H1 (cell line): ENCODE measurements around the gene KRTAP10-12. TPM values are rescaled to one million over a fixed set of nuclear protein-coding genes. Genes with fewer than 3 reads are reported as not detected.

Source experiments
- CTCF ChIA-PET: fragments of 300-600 bp; sonication (Branson Sonifier 250); formaldehyde crosslinking; loops from one replicate; lab custom pipeline; 2021; ENCODE audit not compliant: partially characterized antibody; lab: Charles Lee
- POLR2A ChIA-PET: fragments of 300-600 bp; sonication (Branson Sonifier 250); formaldehyde crosslinking; loops from one replicate; lab custom pipeline; 2021; ENCODE audit warnings: inconsistent platforms; ENCODE audit not compliant: partially characterized antibody; lab: Charles Lee
- DNase-seq, 2 experiments: peaks; one replicate each; pipeline versions ENCODE4 v3.0.0 to v3.0.0-alpha.2; 2010 to 2022; ENCODE audit warnings: low spot score in 2 of 2, low read depth in 1 of 2, mixed read lengths in 1 of 2
- FAIRE-seq: peaks from 2 replicates; lab custom pipeline; 2011; peaks lifted over from hg19 to GRCh38; lab: Jason Lieb, UNC
- H2AFZ ChIP-seq: 2 replicates; pipeline ENCODE4 v1.8.1; 2012; ENCODE audit warnings: low read length, inconsistent platforms
- H2AK5ac ChIP-seq: 2 replicates; pipeline ENCODE4 v1.6.1; 2013; ENCODE audit warnings: low read depth, low read length
- H2BK120ac ChIP-seq: replicated peaks from 2 replicates; pipeline ENCODE3; 2013; ENCODE audit warnings: low read depth, low read length, inconsistent platforms
- H2BK12ac ChIP-seq: 2 replicates; pipeline ENCODE4 v1.6.1; 2013; ENCODE audit warnings: low read depth, low read length
- H2BK15ac ChIP-seq: 2 replicates; pipeline ENCODE4 v1.6.1; 2013; ENCODE audit warnings: low read length
- H2BK20ac ChIP-seq: 2 replicates; pipeline ENCODE4 v1.6.1; 2013; ENCODE audit warnings: low read length
- H2BK5ac ChIP-seq: 2 replicates; pipeline ENCODE4 v1.6.1; 2013; ENCODE audit warnings: low read depth, low read length
- H3K14ac ChIP-seq: 2 replicates; pipeline ENCODE4 v1.6.1; 2013; ENCODE audit warnings: inconsistent platforms; ENCODE audit not compliant: insufficient read length
- H3K18ac ChIP-seq: 2 replicates; pipeline ENCODE4 v1.6.1; 2013; ENCODE audit warnings: low read length; ENCODE audit errors: extremely low read depth
- H3K23ac ChIP-seq: 2 replicates; pipeline ENCODE4 v1.6.1; 2013; ENCODE audit warnings: inconsistent platforms; ENCODE audit not compliant: insufficient read length
- H3K23me2 ChIP-seq: 2 replicates; pipeline ENCODE4 v1.6.1; 2013; ENCODE audit warnings: low read depth, low read length
- H3K27ac ChIP-seq: 2 replicates; pipeline ENCODE4 v1.6.1; 2011; ENCODE audit warnings: low read depth, low read length, inconsistent platforms
- H3K27me3 ChIP-seq, 4 experiments: replicated peaks in 1 of 4; 1 replicate in 1 of 4; 2 replicates in 3 of 4; pipeline versions ENCODE4 v1.6.1 to v1.8.1; 2011 to 2013; ENCODE audit warnings: low read length in 3 of 4, mild to moderate bottlenecking in 3 of 4, inconsistent platforms in 2 of 4, mixed read lengths in 2 of 4, moderate library complexity in 1 of 4; ENCODE audit not compliant: control insufficient read depth in 3 of 4, insufficient read depth in 3 of 4; ENCODE audit errors: extremely low read depth in 1 of 4
- H3K36me3 ChIP-seq, 4 experiments: 2 replicates each; pipeline versions ENCODE4 v1.6.1 to v1.8.1; 2011 to 2013; ENCODE audit warnings: mild to moderate bottlenecking in 4 of 4, low read length in 3 of 4, moderate library complexity in 2 of 4, control low read depth in 1 of 4, inconsistent platforms in 1 of 4; ENCODE audit not compliant: insufficient read depth in 4 of 4, control insufficient read depth in 2 of 4
- H3K4ac ChIP-seq: replicated peaks from 2 replicates; pipeline ENCODE3; 2013; ENCODE audit warnings: low read length, low read depth, mixed read lengths, inconsistent platforms; ENCODE audit not compliant: insufficient read length
- H3K4me1 ChIP-seq, 4 experiments: replicated peaks in 1 of 4; 1 replicate in 1 of 4; 2 replicates in 3 of 4; pipeline versions ENCODE4 v1.6.1 to v1.8.1; 2011 to 2013; ENCODE audit warnings: low read length in 3 of 4, inconsistent platforms in 2 of 4, mixed read lengths in 1 of 4; ENCODE audit not compliant: insufficient read depth in 4 of 4, control insufficient read depth in 3 of 4
- H3K4me2 ChIP-seq, 2 experiments: 2 replicates each; pipeline versions ENCODE4 v1.6.1 to v1.8.1; 2011 to 2013; ENCODE audit warnings: low read depth in 2 of 2, low read length in 2 of 2, control low read depth in 1 of 2, inconsistent platforms in 1 of 2, mild to moderate bottlenecking in 1 of 2; ENCODE audit not compliant: insufficient read depth in 1 of 2
- H3K4me3 ChIP-seq, 4 experiments: fragments of 200-600, 300-600 bp in 1 of 4; sonication (generic), shearing (Covaris generic), sonication (Bioruptor Twin) in 1 of 4; 2 replicates each; pipeline versions ENCODE4 v1.5.1 to v1.8.1; 2011 to 2016; ENCODE audit warnings: low read length in 4 of 4, low read depth in 3 of 4, control low read depth in 2 of 4, inconsistent platforms in 2 of 4, mild to moderate bottlenecking in 2 of 4, mixed read lengths in 1 of 4, moderate library complexity in 1 of 4; ENCODE audit not compliant: insufficient read depth in 2 of 4; ENCODE audit errors: extremely low read depth in 1 of 4
- H3K56ac ChIP-seq: replicated peaks from 2 replicates; pipeline ENCODE3; 2013; ENCODE audit warnings: low read depth, mild to moderate bottlenecking, mixed read lengths, low read length, inconsistent platforms; ENCODE audit not compliant: insufficient read length
- H3K79me1 ChIP-seq: 2 replicates; pipeline ENCODE4 v1.6.1; 2013; ENCODE audit warnings: low read depth, low read length, control low read depth
- H3K79me2 ChIP-seq, 2 experiments: 2 replicates each; pipeline versions ENCODE4 v1.6.1 to v1.8.1; 2012 to 2013; ENCODE audit warnings: low read length in 2 of 2, mild to moderate bottlenecking in 2 of 2, inconsistent platforms in 1 of 2; ENCODE audit not compliant: insufficient read depth in 2 of 2, control insufficient read depth in 1 of 2
- H3K9ac ChIP-seq, 4 experiments: replicated peaks in 1 of 4; 1 replicate in 1 of 4; 2 replicates in 3 of 4; pipeline versions ENCODE4 v1.6.1 to v1.8.1; 2011 to 2013; ENCODE audit warnings: low read depth in 3 of 4, low read length in 3 of 4, control low read depth in 2 of 4, mild to moderate bottlenecking in 2 of 4, moderate library complexity in 2 of 4, inconsistent platforms in 1 of 4; ENCODE audit errors: extremely low read depth in 1 of 4
- H3K9me3 ChIP-seq, 2 experiments: 2 replicates each; pipeline versions ENCODE4 v1.6.1 to v1.8.1; 2012 to 2013; ENCODE audit warnings: mild to moderate bottlenecking in 2 of 2, moderate library complexity in 2 of 2, control low read depth in 1 of 2, inconsistent platforms in 1 of 2, low read depth in 1 of 2, low read length in 1 of 2, mixed read lengths in 1 of 2; ENCODE audit not compliant: insufficient read depth in 2 of 2
- H4K20me1 ChIP-seq, 2 experiments: replicated peaks in 1 of 2; 2 replicates each; pipeline versions ENCODE3 to v1.8.1; 2011 to 2013; ENCODE audit warnings: inconsistent platforms in 2 of 2, low read length in 2 of 2, mild to moderate bottlenecking in 1 of 2; ENCODE audit not compliant: insufficient read depth in 2 of 2, control insufficient read depth in 1 of 2
- H4K5ac ChIP-seq: 2 replicates; pipeline ENCODE4 v1.6.1; 2013; ENCODE audit warnings: low read length, low read depth, mixed read lengths, inconsistent platforms; ENCODE audit not compliant: insufficient read length
- H4K8ac ChIP-seq: 2 replicates; pipeline ENCODE4 v1.8.0; 2013; ENCODE audit warnings: mild to moderate bottlenecking, moderate library complexity, low read length, inconsistent platforms; ENCODE audit not compliant: insufficient read depth; ENCODE audit errors: extremely low read depth
- H4K91ac ChIP-seq: replicated peaks from 2 replicates; pipeline ENCODE3; 2013; ENCODE audit warnings: low read length, mixed read lengths, inconsistent platforms; ENCODE audit not compliant: insufficient read length
- CBX8 ChIP-seq: fragments of 300-800, 300-1000 bp; sonication (generic); IDR thresholded peaks from 2 replicates; pipeline ENCODE4 v1.7.1; 2016; ENCODE audit warnings: low read depth, low read length, borderline replicate concordance
- JUN ChIP-seq: IDR thresholded peaks from 2 replicates; pipeline ENCODE4 v1.6.1; 2011; ENCODE audit warnings: low read depth, mild to moderate bottlenecking, improper control_type of control experiment, low read length
- NRF1 ChIP-seq: IDR thresholded peaks from 2 replicates; pipeline ENCODE4 v1.6.1; 2011; ENCODE audit warnings: mild to moderate bottlenecking, low read depth, low read length, improper control_type of control experiment
- PHF8 ChIP-seq: fragments of 200-600 bp; sonication (generic); conservative IDR thresholded peaks from 2 replicates; pipeline ENCODE4 v1.7.1; 2012; ENCODE audit warnings: low read depth, mild to moderate bottlenecking, inconsistent platforms, low read length, moderate library complexity
- POLR2AphosphoS5 ChIP-seq: IDR thresholded peaks from 2 replicates; pipeline ENCODE4 v1.6.1; 2011; ENCODE audit warnings: low read depth, low read length
- SIRT6 ChIP-seq: IDR thresholded peaks from one replicate; pipeline ENCODE4 v1.7.1; 2012; ENCODE audit warnings: low read length, inconsistent platforms
- SIX5 ChIP-seq: IDR thresholded peaks from 2 replicates; pipeline ENCODE4 v1.6.1; 2011; ENCODE audit warnings: mild to moderate bottlenecking, low read depth, low read length
- WGBS, 2 experiments: shearing (Covaris generic) in 1 of 2; methylation state at CpG; one replicate each; pipeline versions ENCODE4 v1.1.6 to v1.1.7; 2013 to 2015; ENCODE audit warnings: low lambda C conversion rate in 2 of 2, mixed read lengths in 2 of 2, inconsistent platforms in 1 of 2, low coverage in 1 of 2, missing lambda C conversion rate in 1 of 2; ENCODE audit not compliant: insufficient replicate concordance in 2 of 2, insufficient coverage in 1 of 2, insufficient read length in 1 of 2; ENCODE audit errors: extremely low coverage in 1 of 2, missing lambda C conversion rate in 1 of 2; 5-methylcytosine and 5-hydroxymethylcytosine counted together
- polyA plus RNA-seq, 7 experiments: library from polyadenylated mRNA; depleted of rRNA in 3 of 7; stranded (reverse) in 5 of 7; unstranded in 2 of 7; fragments of >200 nt in 5 of 7; fragments of 200-250 nt in 2 of 7; gene quantifications; 1 replicate in 5 of 7; 2 replicates in 1 of 7; 4 replicates in 1 of 7; pipeline versions ENCODE4 v1.2.1 to v1.2.3, GENCODE V29; 2011 to 2013; ENCODE audit warnings: missing spikeins in 2 of 7, mixed read lengths in 2 of 7
- total RNA-seq: library from RNA; stranded (reverse); fragmentation: NEBNext Ultra II Directional; extraction: Animal tissue kit (Norgen Biotek cat#: 25700); gene quantifications from 2 replicates; pipeline ENCODE4 v1.2.1, GENCODE V29; 2021

Gene KRTAP10-12
- total and polyA plus RNA-seq, 2 of the 8 experiments (the other 6 are each of a cell fraction or from before 2014, with no cell fraction given): not detected

DNA sequence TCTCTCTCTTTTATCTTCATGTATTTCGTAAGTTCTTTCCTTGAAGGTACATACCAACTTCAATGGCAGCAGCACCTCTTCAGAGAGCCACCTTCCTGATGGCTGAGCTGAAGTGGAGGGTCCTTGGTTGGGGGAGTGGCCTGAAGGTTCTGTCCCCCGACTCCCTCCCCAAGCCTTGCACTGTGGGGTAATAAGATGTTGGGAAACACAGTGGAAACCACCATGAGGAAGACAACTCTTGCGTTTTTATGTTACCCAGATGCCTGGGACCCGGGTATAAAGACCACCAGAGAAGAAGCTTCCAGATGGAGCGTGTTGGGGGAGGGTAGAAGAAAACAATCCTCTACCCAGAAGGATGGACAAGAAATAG lies 38.4 kb upstream of the KRTAP10-12 start:
- H3K36me3 ChIP-seq: no peaks in the 10 kb centered on the region
- no peak overlapping the region for H2BK120ac ChIP-seq
- FAIRE-seq (no peak), DNase-seq (no peak)
- CTCF ChIA-PET: no interaction called here
- H4K91ac ChIP-seq: no peak overlapping the region
- H3K18ac ChIP-seq: no peak overlapping the region
- WGBS, 2 experiments: 89% methylated on average over 5 of the region's 5 CpGs; no CpG with 5 or more reads in 1 of the 2 experiments
- H2AFZ ChIP-seq: no peak overlapping the region
- TF ChIP-seq POLR2AphosphoS5 (no peak), CBX8 (no peak), PHF8 (no peak), NRF1 (no peak), JUN (no peak), SIX5 (no peak), SIRT6 (no peak)
- H4K5ac ChIP-seq: no peak overlapping the region
- H3K56ac ChIP-seq: no peak overlapping the region
- no peaks in the 10 kb centered on the region for H3K23me2 ChIP-seq
- H3K14ac ChIP-seq: no peak overlapping the region
- no peak overlapping the region for H3K23ac ChIP-seq
- H3K4me3 ChIP-seq: no peak overlapping the region
- peak overlapping the region; percentile 82; the same call in 1 of the 2 replicates for H2BK5ac ChIP-seq
- no peak overlapping the region for H4K8ac ChIP-seq
- H3K4ac ChIP-seq: no peak overlapping the region
- POLR2A ChIA-PET: no interaction called here
- no peak overlapping the region for H2BK15ac ChIP-seq
- H3K79me1 ChIP-seq: no peaks in the 10 kb centered on the region
- H3K9ac ChIP-seq: no peak overlapping the region
- H4K20me1 ChIP-seq: no peaks in the 10 kb centered on the region
- H2AK5ac ChIP-seq: no peak overlapping the region
- H2BK20ac ChIP-seq: no peak overlapping the region
- peaks cover 0 to 9% (median 3%) of the 10 kb centered on the region in 4 experiments; a peak in 5 of 7 replicates for H3K4me1 ChIP-seq
- no peak overlapping the region for H3K4me2 ChIP-seq
- H3K27me3 ChIP-seq: no peaks in the 10 kb centered on the region
- peaks cover 0 to 4% of the 10 kb centered on the region in 2 experiments; a peak in 2 of 4 replicates for H3K9me3 ChIP-seq
- H2BK12ac ChIP-seq: peak overlapping the region; percentile 92
- no peak overlapping the region for H3K27ac ChIP-seq
- H3K79me2 ChIP-seq: no peaks in the 10 kb centered on the region
